Ascending aorta (tissue), 2 donors: ENCODE results near the gene PLA2G4D. TPM values are rescaled to one million over a fixed set of nuclear protein-coding genes. Genes with fewer than 3 reads are reported as not detected.

Experiments used
- DNase-seq, 2 donors: peaks; one replicate each; pipeline ENCODE4 v3.0.0-alpha.2; 2019; ENCODE audit warnings: low spot score in 2 of 2
- H3K27ac ChIP-seq, 2 donors: fragments of 200-600 bp; sonication (generic); one replicate each; pipeline ENCODE4 v1.5.1; 2016 to 2017; ENCODE audit warnings: mild to moderate bottlenecking in 1 of 2
- H3K27me3 ChIP-seq: fragments of 200-600 bp; sonication (generic); one replicate; pipeline ENCODE4 v1.5.1; 2017
- H3K36me3 ChIP-seq, 2 donors: fragments of 200-600 bp; sonication (generic); one replicate each; pipeline ENCODE4 v1.5.1; 2016
- H3K4me1 ChIP-seq, 2 donors: fragments of 200-600 bp; sonication (generic); one replicate each; pipeline ENCODE4 v1.5.1; 2016 to 2017; ENCODE audit warnings: mild to moderate bottlenecking in 1 of 2
- H3K4me3 ChIP-seq, 2 donors: fragments of 200-600 bp; sonication (generic); one replicate each; pipeline ENCODE4 v1.5.1; 2016 to 2017; ENCODE audit warnings: mild to moderate bottlenecking in 1 of 2
- H3K9me3 ChIP-seq, 2 donors: fragments of 200-600 bp; sonication (generic); one replicate each; pipeline ENCODE4 v1.5.1; 2016
- CTCF ChIP-seq, 3 experiments: fragments of 200-600 bp in 2 of 3; fragments of 450-650 bp in 1 of 3; sonication (generic) in 2 of 3; IDR thresholded peaks; one replicate each; pipeline ENCODE4 v1.5.1; 2016 to 2019; ENCODE audit warnings: antibody characterized with exemption in 3 of 3, mild to moderate bottlenecking in 1 of 3, moderate library complexity in 1 of 3
- intact Hi-C: fragments of 100-400 bp; cut with DNase I; formaldehyde crosslinking; loops from one replicate; pipeline ENCODE4 v1.15.1; 2023
- total RNA-seq: library from RNA; depleted of rRNA; stranded (reverse); fragments of >200 nt; gene quantifications from one replicate; pipeline ENCODE4 v1.1.0, GENCODE V29; 2016

Gene PLA2G4D
- total RNA-seq, 1 donor from 2014 or later = not detected

DNA sequence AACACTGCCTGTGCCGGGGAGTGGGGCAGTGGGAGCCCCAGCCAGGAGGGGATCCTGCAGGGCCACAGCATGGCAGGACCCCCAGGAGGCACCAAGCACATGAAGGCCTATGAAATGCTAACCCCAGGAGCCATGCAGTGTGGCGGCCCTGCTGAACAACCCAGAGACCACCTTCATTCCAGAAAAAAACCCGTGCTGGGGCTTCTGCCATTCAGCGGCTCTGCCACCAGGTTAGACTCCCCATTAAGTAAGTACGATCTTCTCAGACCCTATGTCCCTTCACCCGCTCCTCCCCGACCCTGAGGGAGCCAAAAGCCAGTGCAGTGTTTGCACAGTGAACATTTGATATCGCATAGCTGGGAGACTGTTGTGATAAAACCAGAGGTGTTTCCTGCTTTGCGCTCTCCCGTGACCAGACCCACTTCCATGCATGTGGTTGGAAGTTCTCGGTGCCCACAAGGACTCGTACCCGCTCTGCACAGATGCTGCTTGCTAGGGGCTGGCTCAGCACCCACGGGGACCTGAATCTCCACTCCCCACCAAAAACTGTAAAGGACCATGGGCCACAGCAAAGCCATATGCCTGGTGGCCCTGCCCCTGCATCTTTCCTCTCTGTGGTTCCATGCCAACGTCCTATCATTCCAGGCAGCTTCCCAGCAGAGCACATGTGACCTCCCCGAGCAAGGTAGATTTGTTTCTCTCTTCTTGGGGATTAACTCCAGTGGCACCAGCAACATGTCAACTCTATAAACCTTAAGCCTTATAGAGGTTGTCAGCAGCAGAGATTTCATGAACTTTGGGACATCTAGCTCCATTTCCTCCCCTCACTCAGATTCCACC is 5.3 kb downstream of the PLA2G4D start:
- Histone ChIP-seq H3K4me3 (no peak overlapping the region), H3K27ac (no peak overlapping the region), H3K27me3 (no peaks in the 10 kb centered on the region), H3K36me3 (no peaks in the 10 kb centered on the region), H3K9me3 (no peaks in the 10 kb centered on the region), H3K4me1 (peaks cover 0 to 5% of the 10 kb centered on the region in 2 donors)
- no peak for TF ChIP-seq CTCF (IDR thresholded peaks at IDR 0.05)
- DNase-seq = no peak
- intact Hi-C loops = no loop called here

DNA sequence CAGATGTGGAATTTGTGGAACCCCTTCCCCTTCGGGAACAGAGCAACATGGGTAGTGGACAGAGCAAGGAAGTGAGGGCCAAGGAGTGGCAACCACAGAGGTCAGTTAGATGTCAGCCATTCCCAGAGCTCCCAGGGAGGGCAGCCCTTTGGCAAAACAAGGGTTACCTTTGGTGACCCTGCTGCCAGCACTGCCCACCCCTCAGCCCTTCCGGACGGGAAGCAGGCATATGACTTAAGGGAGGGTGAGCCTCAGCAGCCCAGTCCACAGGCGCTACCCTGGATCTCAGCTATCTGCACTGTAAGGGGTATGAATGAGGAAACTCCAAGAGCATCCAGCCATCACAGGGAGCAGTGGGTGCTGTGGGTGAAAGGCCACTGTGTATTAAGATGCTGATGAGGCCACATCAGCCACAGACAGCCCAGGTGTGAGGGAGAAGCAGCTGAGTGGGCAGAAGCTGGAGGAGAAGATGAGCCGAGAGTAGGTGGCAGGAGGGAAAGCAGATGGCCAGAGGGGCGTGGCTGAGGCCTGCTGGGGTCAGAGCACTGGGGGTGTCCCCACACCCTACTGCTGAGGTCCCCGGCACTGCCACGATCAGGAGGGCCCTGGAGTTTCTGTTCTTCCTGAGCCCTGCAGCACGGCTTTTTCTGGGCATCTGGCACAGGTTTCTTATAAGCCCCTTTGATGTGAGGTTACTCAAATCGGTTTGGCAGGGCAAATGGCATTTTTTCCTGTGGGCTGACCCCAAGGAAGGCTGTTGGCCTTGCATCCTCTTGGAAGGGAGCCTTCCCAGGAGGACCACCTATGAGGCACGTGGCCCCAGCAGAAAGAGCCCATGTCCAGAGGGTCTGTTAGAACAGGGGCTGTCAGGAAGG is 6.2 kb downstream of the PLA2G4D start:
- Histone ChIP-seq H3K27me3 (no peaks in the 10 kb centered on the region), H3K4me1 (no peaks in the 10 kb centered on the region), H3K4me3 (no peak overlapping the region), H3K36me3 (no peaks in the 10 kb centered on the region), H3K27ac (no peak overlapping the region), H3K9me3 (no peaks in the 10 kb centered on the region)
- no peak for DNase-seq
- intact Hi-C loops = no loop called here
- no peak for TF ChIP-seq CTCF (IDR thresholded peaks at IDR 0.05)

DNA sequence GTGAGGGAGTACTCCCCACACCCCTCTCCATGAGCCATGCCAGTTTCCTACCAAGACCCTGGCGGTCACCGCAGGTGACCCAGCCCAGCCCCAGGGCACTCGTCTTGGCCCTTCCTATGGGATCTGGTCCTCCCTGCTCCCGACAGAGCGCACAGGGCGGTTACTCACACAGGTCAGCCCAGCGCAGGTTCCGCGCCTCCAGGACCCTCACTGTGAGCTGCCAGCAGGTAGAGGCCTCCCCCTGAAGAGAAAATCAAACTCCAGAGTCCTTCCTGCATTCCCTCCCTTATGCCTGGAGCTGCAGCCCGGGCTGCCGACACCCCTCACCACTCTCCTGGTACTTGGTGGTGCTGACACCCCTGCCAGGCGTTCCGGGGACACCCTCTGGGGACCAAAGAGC is 6.9 kb downstream of the PLA2G4D start:
- Histone ChIP-seq H3K4me1 (no peaks in the 10 kb centered on the region), H3K9me3 (no peaks in the 10 kb centered on the region), H3K4me3 (no peak overlapping the region), H3K27me3 (no peaks in the 10 kb centered on the region), H3K27ac (no peak overlapping the region), H3K36me3 (no peaks in the 10 kb centered on the region)
- no peak for DNase-seq
- TF ChIP-seq CTCF (IDR thresholded peaks at IDR 0.05) = no peak
- intact Hi-C loops = no loop called here

DNA sequence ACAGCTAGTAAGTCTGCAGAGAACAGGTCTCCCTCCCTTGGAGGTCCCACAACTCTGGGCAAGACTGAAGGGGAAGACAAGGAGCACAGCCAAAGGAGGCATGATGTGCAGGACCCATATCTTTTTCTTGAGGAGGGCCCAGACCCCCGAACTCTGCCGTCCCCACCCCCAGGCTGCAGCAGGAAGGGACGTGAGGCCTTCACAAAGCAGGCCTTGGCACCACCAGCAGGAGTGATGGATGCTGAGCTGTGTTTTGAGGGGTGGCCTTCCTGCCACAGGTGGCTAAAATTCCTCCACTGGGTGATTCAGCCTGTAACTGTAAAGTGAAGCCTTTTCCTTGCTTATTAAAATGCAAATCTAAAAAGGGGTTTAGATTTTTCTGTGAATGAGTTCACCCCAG is 8.6 kb downstream of the PLA2G4D start:
- Histone ChIP-seq H3K4me1 (no peaks in the 10 kb centered on the region), H3K9me3 (no peaks in the 10 kb centered on the region), H3K27me3 (no peaks in the 10 kb centered on the region), H3K27ac (no peak overlapping the region), H3K4me3 (no peak overlapping the region), H3K36me3 (no peaks in the 10 kb centered on the region)
- no peak for TF ChIP-seq CTCF (IDR thresholded peaks at IDR 0.05)
- intact Hi-C loops = loop anchor here (2.0 kb wide), 1 partner anchor 97 kb away; no protein-coding TSS in a partner anchor
- no peak for DNase-seq

DNA sequence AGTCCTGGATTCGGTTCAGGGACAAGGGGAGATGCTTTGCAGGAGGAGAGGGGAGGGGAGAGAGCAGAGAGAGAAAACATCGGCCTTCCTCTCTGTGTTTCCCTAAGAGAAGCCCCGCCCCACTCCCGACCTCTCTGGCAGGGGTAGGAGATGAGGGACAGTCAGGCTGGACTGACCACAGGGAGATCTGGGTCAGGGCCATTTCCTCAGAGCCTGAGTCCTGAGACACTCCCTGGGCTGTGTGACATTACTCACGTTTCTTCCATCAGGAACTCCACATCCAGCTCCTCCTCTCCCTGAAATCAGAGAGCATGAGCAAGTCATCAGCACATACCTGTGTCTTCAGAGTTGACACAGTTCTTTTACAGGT is 9.1 kb downstream of the PLA2G4D start:
- intact Hi-C loops = loop anchor here (2.0 kb wide), 1 partner anchor 96 kb away; no protein-coding TSS in a partner anchor
- no peak for DNase-seq
- no peak for TF ChIP-seq CTCF (IDR thresholded peaks at IDR 0.05)
- Histone ChIP-seq H3K27me3 (no peaks in the 10 kb centered on the region), H3K9me3 (no peaks in the 10 kb centered on the region), H3K27ac (no peak overlapping the region), H3K4me1 (no peaks in the 10 kb centered on the region), H3K4me3 (no peak overlapping the region), H3K36me3 (no peaks in the 10 kb centered on the region)
